HFF-Myc (cell line): ENCODE results near the gene DNAAF1.

Experiments used
- DNase-seq: peaks from one replicate; pipeline ENCODE4 v3.0.0-alpha.2; 2011; ENCODE audit warnings: low read depth; ENCODE audit errors: extremely low read depth
- H3K4me3 ChIP-seq: replicated peaks from 2 replicates; pipeline ENCODE4 v1.5.1; 2011; ENCODE audit warnings: low read depth, mild to moderate bottlenecking, control low read depth, low read length
- CTCF ChIP-seq: IDR thresholded peaks from 2 replicates; pipeline ENCODE4 v1.5.1; 2012; ENCODE audit warnings: mild to moderate bottlenecking, low read depth, low read length, control low read depth; ENCODE audit errors: missing control alignments

Gene DNAAF1

GRCh38 chr16:84144209-84144858 lies 774 bp upstream of the DNAAF1 start:
- TF ChIP-seq CTCF: no peak
- H3K4me3 ChIP-seq: peak overlapping the region; percentile 74
- no peak for DNase-seq

GRCh38 chr16:84150926-84151325 lies 5.8 kb downstream of the DNAAF1 start:
- TF ChIP-seq CTCF: no peak
- no peak overlapping the region for H3K4me3 ChIP-seq
- no peak for DNase-seq

- no peak overlapping the region for H3K4me3 ChIP-seq
- TF ChIP-seq CTCF: no peak
- DNase-seq: no peak
Measured at GRCh38 chr16:84153660-84154214, 8.6 kb downstream of the DNAAF1 start.

- no peak for DNase-seq
- no peak for TF ChIP-seq CTCF
- H3K4me3 ChIP-seq: no peak overlapping the region
Measured at GRCh38 chr16:84155226-84155625, 10.1 kb downstream of the DNAAF1 start.

- no peak overlapping the region for H3K4me3 ChIP-seq
- DNase-seq: no peak
- TF ChIP-seq CTCF: no peak
Measured at GRCh38 chr16:84155771-84156170, 10.7 kb downstream of the DNAAF1 start.

GRCh38 chr16:84156342-84156784 lies 11.3 kb downstream of the DNAAF1 start:
- DNase-seq: no peak
- no peak overlapping the region for H3K4me3 ChIP-seq
- TF ChIP-seq CTCF: no peak

- no peak overlapping the region for H3K4me3 ChIP-seq
- DNase-seq: no peak
- TF ChIP-seq CTCF: no peak
Measured at GRCh38 chr16:84159007-84159406, 13.9 kb downstream of the DNAAF1 start.
